Neural cell (in vitro differentiated cells): Measurements from ENCODE around the gene MED1. TPM values are rescaled to one million over a fixed set of nuclear protein-coding genes. Genes with fewer than 3 reads are reported as not detected.

Experiments used
- H2AFZ ChIP-seq: fragments of 200-600, 300-800 bp; sonication (generic), shearing (Covaris generic); 2 replicates; pipeline ENCODE4 v1.6.0; 2014; ENCODE audit warnings: low read depth, mild to moderate bottlenecking, antibody characterized with exemption, low read length, moderate library complexity
- H3F3A ChIP-seq: fragments of 200-600 bp; shearing (Covaris generic); 2 replicates; pipeline ENCODE4 v1.6.1; 2016; ENCODE audit warnings: mild to moderate bottlenecking, moderate library complexity, mixed read lengths, antibody characterized with exemption, low read length; ENCODE audit not compliant: insufficient read depth, poor library complexity, severe bottlenecking
- H3K27ac ChIP-seq: fragments of 200-600, 300-800 bp; sonication (generic), shearing (Covaris generic); 2 replicates; pipeline ENCODE4 v1.5.1; 2014; ENCODE audit warnings: mild to moderate bottlenecking, low read length, moderate library complexity
- H3K27me3 ChIP-seq: fragments of 300-800, 200-600 bp; sonication (generic), shearing (Covaris generic); 2 replicates; pipeline ENCODE4 v1.6.0; 2014; ENCODE audit warnings: mild to moderate bottlenecking, low read depth, low read length, moderate library complexity; ENCODE audit not compliant: insufficient read depth
- H3K36me3 ChIP-seq: fragments of 300-800, 200-600 bp; sonication (generic), shearing (Covaris generic); 2 replicates; pipeline ENCODE4 v1.5.1; 2014; ENCODE audit warnings: mild to moderate bottlenecking, antibody characterized with exemption, low read length, moderate library complexity; ENCODE audit not compliant: insufficient read depth
- H3K4me2 ChIP-seq: fragments of 300-800, 200-600 bp; sonication (generic), shearing (Covaris generic); 2 replicates; pipeline ENCODE4 v1.6.0; 2014; ENCODE audit warnings: mild to moderate bottlenecking, low read length
- H3K4me3 ChIP-seq: fragments of 300-800, 200-600 bp; sonication (generic), shearing (Covaris generic); 2 replicates; pipeline ENCODE4 v1.5.1; 2014; ENCODE audit warnings: mild to moderate bottlenecking, low read length, moderate library complexity
- H3K79me2 ChIP-seq: fragments of 200-600 bp; shearing (Covaris generic); replicated peaks from 2 replicates; pipeline ENCODE4 v1.6.0; 2014; ENCODE audit warnings: mild to moderate bottlenecking, low read length, moderate library complexity; ENCODE audit not compliant: insufficient read depth
- H3K9ac ChIP-seq: fragments of 300-800, 200-600 bp; sonication (generic), shearing (Covaris generic); 2 replicates; pipeline ENCODE4 v1.6.1; 2016; ENCODE audit warnings: mild to moderate bottlenecking, low read length, mixed read lengths
- H3K9me2 ChIP-seq: fragments of 200-600 bp; shearing (Covaris generic); 2 replicates; pipeline ENCODE4 v1.6.1; 2016; ENCODE audit warnings: mild to moderate bottlenecking, low read length, mixed read lengths; ENCODE audit not compliant: insufficient read depth
- H3K9me3 ChIP-seq: fragments of 200-600, 300-800 bp; sonication (generic), shearing (Covaris generic); 2 replicates; pipeline ENCODE4 v1.6.1; 2016; ENCODE audit warnings: mild to moderate bottlenecking, mixed run types, low read length, moderate library complexity, mixed read lengths
- H4K20me1 ChIP-seq: fragments of 200-600 bp; shearing (Covaris generic); 2 replicates; pipeline ENCODE4 v1.6.1; 2016; ENCODE audit warnings: mild to moderate bottlenecking, mixed run types; ENCODE audit not compliant: insufficient read depth
- CTCF ChIP-seq: fragments of 450-650 bp; IDR thresholded peaks from 2 replicates; pipeline ENCODE4 v1.5.1; 2014; ENCODE audit warnings: antibody characterized with exemption, mild to moderate bottlenecking, moderate library complexity; ENCODE audit not compliant: poor library complexity, severe bottlenecking
- EP300 ChIP-seq: fragments of 450-650 bp; conservative IDR thresholded peaks from 2 replicates; pipeline ENCODE4 v1.6.1; 2014; ENCODE audit warnings: antibody characterized with exemption, mild to moderate bottlenecking, moderate library complexity; ENCODE audit not compliant: poor library complexity, severe bottlenecking
- EZH2 ChIP-seq: fragments of 200-600, 300-800 bp; shearing (Covaris generic), sonication (generic); IDR thresholded peaks from 2 replicates; pipeline ENCODE4 v1.6.1; 2014; ENCODE audit warnings: antibody characterized with exemption, low read length, borderline replicate concordance, mild to moderate bottlenecking; ENCODE audit not compliant: insufficient read depth, poor library complexity, severe bottlenecking
- MXI1 ChIP-seq: fragments of 450-650 bp; conservative IDR thresholded peaks from 2 replicates; pipeline ENCODE4 v1.6.1; 2014; ENCODE audit warnings: antibody characterized with exemption, mild to moderate bottlenecking; ENCODE audit not compliant: poor library complexity, severe bottlenecking
- POLR2AphosphoS5 ChIP-seq: IDR thresholded peaks from 2 replicates; pipeline ENCODE4 v1.6.1; 2012
- RAD21 ChIP-seq: fragments of 450-650 bp; conservative IDR thresholded peaks from 2 replicates; pipeline ENCODE4 v1.6.1; 2014; ENCODE audit warnings: antibody characterized with exemption, mild to moderate bottlenecking, moderate library complexity
- REST ChIP-seq: IDR thresholded peaks from 2 replicates; pipeline ENCODE4 v1.6.1; 2012; ENCODE audit warnings: borderline replicate concordance
- SMC3 ChIP-seq: fragments of 450-650 bp; conservative IDR thresholded peaks from 2 replicates; pipeline ENCODE4 v1.6.1; 2014; ENCODE audit warnings: antibody characterized with exemption, mild to moderate bottlenecking, moderate library complexity; ENCODE audit not compliant: poor library complexity
- TAF1 ChIP-seq: IDR thresholded peaks from 2 replicates; pipeline ENCODE4 v1.6.1; 2012; ENCODE audit warnings: low read depth
- polyA plus RNA-seq: library from polyadenylated mRNA; depleted of rRNA; stranded (reverse); fragments of >200 nt; gene quantifications from 2 replicates; pipeline ENCODE4 v1.2.3, GENCODE V29; 2014

Gene MED1
- polyA plus RNA-seq, 1 donor from 2014 or later: 18.7 TPM

- Histone ChIP-seq H3K27ac (peak within 1 kb of the TSS; percentile 97), H3K4me2 (peak within 1 kb of the TSS; percentile 66), H3K36me3 (no peaks in the 10 kb centered on the region), H3K9me2 (no peaks in the 10 kb centered on the region), H3K4me3 (peak within 1 kb of the TSS; percentile 99), H3K27me3 (no peaks in the 10 kb centered on the region), H3K9ac (peak within 1 kb of the TSS; percentile 98), H4K20me1 (no peaks in the 10 kb centered on the region), H3K79me2 (peaks cover 44% of the 10 kb centered on the region), H3K9me3 (no peaks in the 10 kb centered on the region), H3F3A (no peaks in the 10 kb centered on the region), H2AFZ (peak within 1 kb of the TSS; percentile 88)
- peak; percentile 35 for TF ChIP-seq RAD21
- TF ChIP-seq REST: peak; percentile 32
- no peak for TF ChIP-seq EZH2
- peak; percentile 33 for TF ChIP-seq TAF1
- no peak for TF ChIP-seq SMC3
- peak; percentile 73 for TF ChIP-seq MXI1
- TF ChIP-seq EP300: peak; percentile 43
- peak; percentile 84 for TF ChIP-seq POLR2AphosphoS5
- TF ChIP-seq CTCF: peak; percentile 17
Observed at GRCh38 chr17:39401412-39402243, 49.4 kb downstream of the MED1 start, which contains the start of gene FBXL20. Gene FBXL20 (minus strand): TSS chr17:39401626. CDS start chr17:39401402, 224 bp downstream.

- H3K4me3 ChIP-seq: peak overlapping the region; percentile 99
- no peaks in the 10 kb centered on the region for H3F3A ChIP-seq
- peaks cover 50% of the 10 kb centered on the region for H3K79me2 ChIP-seq
- peak overlapping the region; percentile 97 for H3K27ac ChIP-seq
- H3K36me3 ChIP-seq: no peaks in the 10 kb centered on the region
- peak overlapping the region; percentile 40 for H2AFZ ChIP-seq
- no peaks in the 10 kb centered on the region for H4K20me1 ChIP-seq
- no peaks in the 10 kb centered on the region for H3K27me3 ChIP-seq
- TF ChIP-seq REST (no peak), TAF1 (no peak), EP300 (no peak), CTCF (no peak), EZH2 (no peak), MXI1 (no peak), POLR2AphosphoS5 (no peak), SMC3 (no peak), RAD21 (no peak)
- H3K9me3 ChIP-seq: no peaks in the 10 kb centered on the region
- no peaks in the 10 kb centered on the region for H3K9me2 ChIP-seq
- peak overlapping the region; percentile 66 for H3K4me2 ChIP-seq
- H3K9ac ChIP-seq: peak overlapping the region; percentile 98
Observed at GRCh38 chr17:39400547-39401411, 50.3 kb downstream of the MED1 start.
